GM18909 (cell line): Measurements from ENCODE around the gene ARHGEF11.

Source experiments
- ATAC-seq: cut with Tn5 transposase; IDR thresholded peaks from one replicate; pipeline ENCODE4 v1.9.1; 2021; ENCODE audit warnings: mild to moderate bottlenecking; ENCODE audit not compliant: unreplicated experiment, poor library complexity

Gene ARHGEF11

GRCh38 chr1:156958247-156958714 is 87.3 kb downstream of the ARHGEF11 start:
- no peak for ATAC-seq

GRCh38 chr1:156957634-156958033 is 87.9 kb downstream of the ARHGEF11 start:
- ATAC-seq: no peak

- no peak for ATAC-seq
Observed at GRCh38 chr1:156956333-156956732, 89.2 kb downstream of the ARHGEF11 start.

- ATAC-seq: no peak
Observed at GRCh38 chr1:156953571-156953970, 92.0 kb downstream of the ARHGEF11 start.

- no peak for ATAC-seq
Observed at GRCh38 chr1:156951371-156951770, 94.2 kb downstream of the ARHGEF11 start.

GRCh38 chr1:156949127-156949526 is 96.4 kb downstream of the ARHGEF11 start:
- no peak for ATAC-seq

GRCh38 chr1:156948708-156949107 is 96.8 kb downstream of the ARHGEF11 start:
- ATAC-seq: no peak

- ATAC-seq: no peak
Observed at GRCh38 chr1:156947818-156948525, 97.6 kb downstream of the ARHGEF11 start.

- no peak for ATAC-seq
Observed at GRCh38 chr1:156947127-156947526, 98.4 kb downstream of the ARHGEF11 start.

GRCh38 chr1:156945881-156946661 is 99.5 kb downstream of the ARHGEF11 start:
- ATAC-seq: no peak

- ATAC-seq: no peak
Observed at GRCh38 chr1:156944848-156945247, 100.7 kb downstream of the ARHGEF11 start.

GRCh38 chr1:156944268-156944667 is 101.3 kb downstream of the ARHGEF11 start:
- ATAC-seq: no peak

GRCh38 chr1:156943756-156944155 is 101.8 kb downstream of the ARHGEF11 start:
- ATAC-seq: no peak

- ATAC-seq: no peak
Observed at GRCh38 chr1:156942576-156942975, 103.0 kb downstream of the ARHGEF11 start.

- no peak for ATAC-seq
Observed at GRCh38 chr1:156942176-156942575, 103.4 kb downstream of the ARHGEF11 start.

GRCh38 chr1:156941675-156942074 is 103.9 kb downstream of the ARHGEF11 start:
- no peak for ATAC-seq

- no peak for ATAC-seq
Observed at GRCh38 chr1:156939786-156940334, 105.7 kb downstream of the ARHGEF11 start.

- ATAC-seq: no peak
Observed at GRCh38 chr1:156938813-156939212, 106.7 kb downstream of the ARHGEF11 start.

- ATAC-seq: no peak
Observed at GRCh38 chr1:156937883-156938282, 107.7 kb downstream of the ARHGEF11 start.

GRCh38 chr1:156936721-156937220 is 108.8 kb downstream of the ARHGEF11 start:
- no peak for ATAC-seq

- ATAC-seq: no peak
Observed at GRCh38 chr1:156936191-156936590, 109.4 kb downstream of the ARHGEF11 start.
